NCI-H2029 (cell line): ENCODE measurements around the gene GPR17.

ENCODE experiments used
- DNase-seq: peaks from one replicate; lab custom pipeline; 2025; lab: John Stamatoyannopoulos, UW

Gene GPR17

DNA sequence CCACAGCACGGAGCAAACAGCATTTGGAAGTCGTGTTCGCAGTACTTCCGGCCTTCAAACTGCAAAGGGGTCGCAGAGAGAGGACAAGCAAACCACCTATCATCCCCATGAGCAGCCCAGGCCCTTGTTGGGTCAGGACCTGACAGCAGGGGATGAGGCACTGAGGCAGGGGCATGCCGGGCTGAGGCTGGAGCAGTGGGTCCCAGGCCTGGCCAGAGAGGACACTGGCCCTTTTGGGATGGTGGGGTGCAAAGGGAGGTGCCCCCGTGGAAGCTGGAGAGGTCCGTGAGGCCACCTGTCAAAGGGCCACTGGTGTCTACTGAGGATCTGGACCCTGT, 8.9 kb downstream of the GPR17 start:
- DNase-seq = no peak

DNA sequence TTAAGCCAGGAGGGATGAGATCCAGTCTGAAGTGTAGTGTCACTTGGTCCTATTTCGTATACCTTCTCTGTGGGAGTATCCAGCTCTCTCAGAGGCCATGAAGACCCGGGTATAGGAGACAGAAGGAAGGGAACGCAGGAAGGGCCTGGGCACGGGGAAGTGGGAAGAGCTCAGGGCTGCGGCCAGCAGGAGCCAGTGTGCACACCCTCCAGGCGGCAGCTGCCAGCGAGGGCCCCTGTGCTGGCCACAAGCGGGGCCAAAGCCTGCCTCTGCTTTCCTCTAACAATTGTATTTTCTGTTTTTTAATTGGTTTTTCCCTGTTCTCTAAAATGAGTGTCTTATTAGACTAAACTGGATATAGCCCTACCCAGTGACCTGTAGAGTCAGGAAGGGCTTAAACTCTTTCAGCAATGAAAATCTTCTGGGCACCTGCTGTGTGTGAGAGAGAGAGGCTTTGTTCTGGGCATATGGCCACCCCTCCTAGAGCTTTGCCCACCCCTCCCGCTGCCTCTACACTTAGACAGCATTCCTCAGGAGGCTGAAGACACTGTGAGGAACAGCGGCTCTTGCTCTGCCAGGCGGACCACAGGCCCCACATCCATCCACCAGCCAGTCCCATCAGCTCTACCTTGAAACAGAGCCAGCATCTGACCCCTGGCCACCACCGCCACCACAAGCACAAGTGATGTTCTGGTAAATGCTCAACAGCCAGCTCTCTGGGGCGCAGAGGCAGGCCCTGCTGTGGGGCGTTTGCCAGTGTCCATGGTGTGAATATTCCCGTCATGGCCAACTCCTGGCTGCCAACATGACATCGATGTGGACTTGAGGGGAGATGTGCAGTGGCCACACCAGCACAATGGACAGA, 9.5 kb downstream of the GPR17 start:
- no peak for DNase-seq

DNA sequence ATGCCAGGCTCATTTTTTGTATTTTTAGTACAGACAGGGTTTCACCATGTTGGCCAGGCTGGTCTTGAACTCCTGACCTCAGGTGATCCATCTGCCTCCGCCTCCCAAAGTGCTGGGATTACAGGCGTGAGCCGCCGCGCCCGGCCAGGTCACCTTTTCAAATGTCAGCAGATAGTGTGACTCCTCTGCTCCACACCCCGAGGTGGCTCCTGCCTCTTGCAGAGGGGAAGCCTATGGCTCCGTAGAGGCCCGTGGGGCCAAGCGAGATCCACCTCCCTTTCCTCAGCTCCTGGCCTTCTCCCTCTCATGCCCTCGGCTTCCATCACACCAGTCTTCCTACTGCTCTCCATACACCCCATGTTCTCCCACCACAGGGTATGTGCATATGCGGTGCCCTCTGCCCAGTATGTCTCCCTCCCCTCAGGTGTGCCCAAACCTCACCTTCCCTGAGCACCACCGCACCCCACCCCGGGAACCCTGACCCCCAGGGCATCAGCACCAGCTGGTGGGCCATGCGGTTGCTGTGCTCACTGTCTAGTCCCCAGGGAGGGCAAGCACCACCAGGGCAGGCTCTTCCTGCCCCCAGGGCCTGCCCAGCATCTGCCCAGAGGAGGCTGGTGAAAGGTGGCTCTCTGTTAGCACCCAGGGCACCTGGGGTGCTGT, 10.7 kb downstream of the GPR17 start:
- DNase-seq = no peak

DNA sequence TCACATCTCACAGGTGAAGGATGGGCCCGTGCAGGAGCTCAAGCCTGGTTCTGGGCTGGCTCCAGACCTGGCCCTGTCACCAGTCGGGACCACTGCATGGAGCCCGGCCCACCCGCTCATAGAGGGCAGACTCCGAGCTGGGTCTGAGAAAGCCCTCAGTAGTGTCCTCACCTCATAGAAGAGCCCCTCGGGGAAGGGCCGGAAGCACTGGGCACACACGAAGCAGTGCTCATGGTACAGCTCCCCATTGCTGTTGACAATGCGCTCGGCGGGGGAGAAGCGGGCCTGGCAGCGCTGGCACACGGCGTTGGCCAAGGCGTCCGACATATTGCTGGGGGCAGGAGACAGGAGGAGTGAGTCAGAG, 11.3 kb downstream of the GPR17 start:
- no peak for DNase-seq

DNA sequence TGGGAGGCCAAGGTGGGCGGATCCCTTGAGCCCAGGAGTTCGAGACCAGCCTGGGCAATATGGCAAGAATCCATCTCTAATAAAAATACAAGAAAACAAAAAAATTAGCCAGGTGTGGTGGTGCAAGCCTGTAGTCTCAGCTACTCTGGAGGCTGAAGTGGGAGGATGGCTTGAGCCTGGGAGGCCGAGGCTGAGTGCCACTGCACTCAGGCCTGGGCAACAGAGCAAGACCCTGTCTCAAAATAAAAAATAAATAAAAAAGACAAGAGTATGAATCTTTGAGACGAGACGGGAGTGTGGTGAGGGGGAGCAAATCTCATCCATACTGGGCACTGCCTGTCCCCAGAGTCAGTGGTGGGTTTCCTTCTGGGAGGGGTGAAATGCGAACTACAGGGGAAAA, 12.2 kb downstream of the GPR17 start:
- DNase-seq = no peak

DNA sequence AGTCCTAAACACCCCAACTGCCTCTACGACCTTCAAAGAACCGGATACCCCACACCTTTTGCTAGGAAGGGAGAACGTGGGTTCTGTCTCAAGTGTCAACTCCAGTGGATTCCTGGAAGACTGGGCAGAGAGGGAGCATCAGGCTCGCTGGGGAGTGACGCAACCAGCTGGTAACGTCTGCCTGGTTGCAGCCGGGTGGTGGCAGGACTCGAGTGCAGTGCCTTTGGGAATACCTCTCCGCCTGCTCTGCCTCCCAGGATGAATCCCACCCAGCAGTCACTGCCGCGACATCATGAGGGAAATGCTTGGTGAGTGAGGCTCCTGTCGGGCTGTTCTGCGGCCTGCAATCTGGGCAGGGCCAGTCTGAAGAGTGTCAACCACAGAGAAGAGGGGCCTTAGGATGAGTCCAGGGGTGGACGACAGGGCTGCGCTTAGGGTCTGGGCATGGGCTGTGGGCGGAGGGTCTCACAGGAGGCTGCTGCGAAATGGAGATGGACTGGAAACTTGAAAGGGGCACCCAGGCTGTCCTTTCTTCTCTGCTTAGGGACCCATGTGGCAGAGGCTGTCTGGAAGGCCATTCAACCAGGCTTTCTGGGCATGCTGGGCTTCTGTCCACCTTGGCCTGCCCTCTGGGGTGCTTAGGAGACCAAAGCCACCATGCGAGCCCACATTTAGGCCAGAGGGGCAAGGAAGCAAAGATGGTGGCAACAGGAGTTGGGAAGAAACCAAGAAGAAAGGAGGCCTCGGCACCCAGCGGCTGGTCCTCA, 12.9 kb downstream of the GPR17 start:
- no peak for DNase-seq

DNA sequence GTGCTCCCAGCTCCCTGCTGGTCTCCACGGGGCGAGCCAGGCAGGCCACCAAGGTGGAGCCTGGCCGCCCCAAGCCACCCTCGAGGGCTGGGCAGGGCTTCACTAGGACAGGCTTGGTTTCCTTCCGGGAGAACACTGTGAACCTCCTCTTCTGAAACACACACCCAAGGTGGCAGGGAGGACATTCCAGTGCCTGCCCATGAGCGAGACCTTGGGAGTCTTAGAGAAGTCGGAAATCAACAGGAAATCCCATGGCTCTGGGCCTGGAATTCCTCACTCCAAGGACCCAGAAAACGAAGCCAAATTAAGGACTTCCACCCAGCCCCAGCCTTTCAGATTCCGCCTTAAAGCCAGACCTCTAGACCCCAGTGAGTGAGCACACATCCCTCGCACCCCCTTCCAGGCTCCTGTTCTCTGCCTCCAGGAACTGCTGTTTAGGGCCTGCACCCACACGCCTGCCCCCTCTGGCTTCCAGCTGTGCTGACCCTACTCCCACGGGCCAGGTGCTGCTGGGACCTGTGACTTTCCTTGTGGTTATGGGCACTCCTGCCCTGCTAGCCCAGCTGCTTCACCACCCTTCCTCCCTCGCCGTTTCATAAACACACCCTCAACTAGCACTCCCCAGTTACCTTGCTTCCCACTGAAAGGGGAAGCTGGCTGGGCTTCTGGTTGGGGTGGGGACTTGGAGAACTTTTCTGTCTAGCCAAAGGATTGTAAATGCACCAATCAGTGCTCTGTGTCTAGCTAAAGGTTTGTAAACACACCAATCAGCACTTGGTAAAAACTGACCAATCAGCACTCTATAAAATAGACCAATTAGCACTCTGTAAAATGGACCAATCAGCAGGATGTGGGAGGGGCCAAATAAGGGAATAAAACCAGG, 13.7 kb downstream of the GPR17 start:
- no peak for DNase-seq

DNA sequence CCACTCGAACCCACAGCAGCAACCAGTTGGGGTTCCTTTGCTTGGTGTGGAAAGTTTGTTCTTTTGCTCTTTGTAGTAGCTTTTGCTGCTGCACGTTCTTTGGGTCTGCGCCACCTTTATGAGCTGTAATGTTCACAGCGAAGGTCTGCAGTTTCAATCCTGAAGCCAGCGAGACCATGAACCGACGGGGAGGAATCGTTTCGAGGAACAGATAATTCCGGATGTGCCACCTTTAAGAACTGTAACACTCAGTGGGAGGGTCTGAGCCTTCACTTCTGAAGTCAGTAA, 14.3 kb downstream of the GPR17 start:
- no peak for DNase-seq

DNA sequence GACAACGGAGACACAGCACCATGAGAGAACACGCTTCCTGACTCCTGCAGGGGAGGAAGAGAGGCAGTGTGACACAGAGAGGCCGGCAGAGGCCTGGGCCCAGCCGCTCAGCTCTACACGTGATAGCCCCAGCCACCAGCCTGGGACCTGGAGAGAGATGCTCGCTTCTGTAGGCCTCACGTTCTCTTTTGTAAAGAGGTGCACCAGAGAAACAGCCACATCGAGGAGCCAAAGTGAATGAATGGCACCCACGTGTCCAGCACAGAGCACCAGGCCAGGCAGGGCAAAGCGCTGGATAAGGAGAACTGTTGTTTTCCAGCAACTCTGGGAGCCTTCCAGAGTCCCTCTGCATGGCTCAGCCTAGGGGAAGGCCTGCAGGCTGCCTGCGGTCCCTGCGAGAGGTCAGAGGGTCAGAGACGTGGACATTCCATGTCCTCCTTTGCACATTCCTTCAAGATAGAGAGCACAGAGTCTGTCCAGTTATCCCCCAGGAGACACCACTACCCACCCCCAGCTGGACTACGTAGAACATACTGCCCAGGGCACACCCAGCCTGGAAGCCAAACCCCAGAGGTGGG, 15.2 kb downstream of the GPR17 start:
- DNase-seq = no peak

DNA sequence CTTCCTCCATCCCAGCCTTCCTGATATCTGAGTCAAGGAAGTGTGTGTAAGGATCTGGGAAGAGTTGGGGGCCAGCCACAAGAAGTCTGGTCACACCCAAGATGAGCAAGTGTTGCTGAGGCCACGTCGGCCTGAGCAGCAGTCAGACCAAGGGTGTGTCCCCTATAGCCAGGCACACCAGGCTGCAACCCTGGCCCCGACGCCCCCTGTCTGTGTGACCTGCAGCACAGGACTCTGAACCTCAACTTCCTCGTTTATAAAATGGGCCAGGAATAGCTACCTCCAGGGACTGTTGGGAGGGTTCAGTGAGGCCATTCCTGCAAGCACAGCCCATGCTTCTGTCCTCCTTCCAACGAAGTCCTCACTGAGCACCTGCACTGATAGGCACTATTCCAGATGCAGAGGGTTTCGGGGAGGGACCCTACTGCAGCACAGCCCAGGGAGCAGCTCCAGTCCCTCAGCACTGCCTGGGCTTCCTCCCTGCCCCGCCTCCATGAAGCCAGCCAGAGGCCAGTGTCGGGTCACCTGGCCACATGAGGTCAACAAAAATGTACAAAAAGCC, 16.1 kb downstream of the GPR17 start:
- DNase-seq = no peak

DNA sequence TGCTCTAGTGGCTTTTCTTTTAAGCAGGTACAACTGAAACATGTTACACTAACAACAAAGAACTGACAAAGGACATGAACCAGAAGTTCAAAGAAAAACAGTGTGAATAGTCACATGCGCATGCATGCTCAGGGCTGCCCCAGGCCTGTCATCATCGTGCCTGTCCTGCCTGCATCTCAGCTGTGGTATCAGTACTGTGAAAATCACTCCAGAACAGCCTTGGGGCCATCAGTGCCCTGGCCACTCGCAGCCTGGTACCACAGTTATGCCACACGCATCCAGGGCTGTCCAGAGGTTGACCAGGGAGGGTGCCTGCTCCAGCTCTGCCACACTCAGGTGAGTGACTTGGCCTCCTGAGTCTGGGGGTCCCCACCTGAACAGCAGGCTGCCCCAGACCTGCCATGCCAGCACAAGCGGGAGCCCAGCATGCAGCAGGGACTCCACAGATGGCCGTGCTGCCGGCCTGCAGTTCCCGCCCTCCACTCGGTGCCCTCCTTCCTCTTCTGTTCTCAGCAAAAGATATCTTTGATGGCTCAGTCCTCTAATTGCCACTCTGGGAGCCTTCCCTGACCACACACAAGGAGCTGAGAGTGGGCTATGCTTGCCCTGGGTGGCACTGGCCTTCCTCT, 17.1 kb downstream of the GPR17 start:
- no peak for DNase-seq

DNA sequence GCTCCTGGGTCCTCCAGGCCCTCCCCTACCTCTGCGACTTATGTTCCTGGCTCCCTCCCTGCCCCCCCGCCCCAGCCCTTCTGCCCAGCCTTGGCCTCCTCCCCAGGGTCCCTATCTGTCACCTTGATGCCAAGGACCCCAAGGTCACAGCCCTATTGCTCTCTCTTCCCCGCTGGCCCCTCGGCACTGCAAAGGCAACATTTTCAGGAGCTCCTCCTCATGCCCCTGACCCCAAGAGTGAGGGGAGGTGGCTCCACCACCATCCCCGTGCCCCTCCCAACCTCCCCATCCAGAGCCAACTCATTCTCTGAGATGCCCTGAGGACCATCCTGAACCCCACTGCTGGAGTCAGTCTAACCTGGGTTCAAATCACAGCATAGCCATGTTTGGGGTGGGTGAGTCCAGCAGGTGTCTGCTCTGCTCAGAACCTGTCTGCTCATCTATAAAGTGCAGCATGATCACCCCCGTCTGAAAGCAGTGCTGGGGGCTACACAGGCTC, 17.7 kb downstream of the GPR17 start:
- DNase-seq = no peak

DNA sequence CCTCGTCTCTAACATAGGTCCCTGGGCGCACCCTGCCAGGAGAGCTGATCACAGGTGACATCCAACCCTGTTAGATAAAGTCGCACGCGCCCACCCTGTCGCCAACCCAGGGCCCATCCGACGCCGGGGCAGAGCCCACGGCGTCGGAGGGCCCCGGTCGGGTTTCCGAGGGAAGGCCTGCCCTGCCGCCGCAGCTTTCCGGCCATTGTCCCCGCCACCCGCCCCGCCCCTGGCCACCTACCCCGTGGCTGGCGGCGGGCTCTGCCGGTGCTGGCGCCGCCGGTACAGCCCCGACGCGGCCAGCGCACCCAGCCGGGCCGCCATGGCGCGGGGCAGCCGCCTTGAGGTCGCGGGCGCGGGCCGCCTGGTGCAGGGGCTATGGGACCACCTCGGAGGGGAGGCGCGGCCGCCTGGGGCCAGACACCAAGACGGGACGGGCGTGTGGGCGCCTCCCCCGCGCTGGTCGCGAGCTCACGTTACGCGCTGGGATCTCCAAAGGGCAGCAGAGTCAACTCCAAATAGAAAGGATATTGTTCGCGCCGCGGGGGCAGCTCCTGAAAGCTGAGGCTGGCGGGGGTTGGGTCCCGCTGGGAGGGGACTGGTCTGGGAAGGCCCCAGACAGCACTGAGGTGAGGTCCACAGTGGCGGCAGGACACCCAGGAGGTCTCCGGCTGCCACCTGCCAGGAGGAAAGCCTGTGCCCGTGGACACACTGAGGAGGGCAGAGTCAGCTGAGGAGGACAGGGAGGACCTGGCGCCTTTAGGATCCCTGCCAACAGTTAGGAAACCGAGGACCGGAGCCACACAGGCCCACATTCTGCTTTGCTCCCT, 18.3 kb downstream of the GPR17 start:
- no peak for DNase-seq

DNA sequence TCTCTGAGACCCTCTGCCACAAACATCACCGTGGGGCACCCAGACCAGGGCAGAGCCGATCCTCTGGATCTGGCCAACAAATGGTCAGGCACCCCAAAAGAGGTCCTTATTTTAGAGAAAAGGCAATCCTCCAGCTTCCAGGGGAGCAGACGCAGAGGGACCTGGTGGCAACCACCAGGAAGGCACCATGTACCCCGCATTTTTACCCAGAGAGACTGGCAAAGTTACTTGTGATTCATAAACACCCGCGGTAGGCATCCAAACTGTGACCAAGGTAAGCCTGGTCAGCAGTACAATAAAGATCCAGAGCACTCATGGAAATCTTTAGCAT, 18.9 kb downstream of the GPR17 start:
- no peak for DNase-seq

DNA sequence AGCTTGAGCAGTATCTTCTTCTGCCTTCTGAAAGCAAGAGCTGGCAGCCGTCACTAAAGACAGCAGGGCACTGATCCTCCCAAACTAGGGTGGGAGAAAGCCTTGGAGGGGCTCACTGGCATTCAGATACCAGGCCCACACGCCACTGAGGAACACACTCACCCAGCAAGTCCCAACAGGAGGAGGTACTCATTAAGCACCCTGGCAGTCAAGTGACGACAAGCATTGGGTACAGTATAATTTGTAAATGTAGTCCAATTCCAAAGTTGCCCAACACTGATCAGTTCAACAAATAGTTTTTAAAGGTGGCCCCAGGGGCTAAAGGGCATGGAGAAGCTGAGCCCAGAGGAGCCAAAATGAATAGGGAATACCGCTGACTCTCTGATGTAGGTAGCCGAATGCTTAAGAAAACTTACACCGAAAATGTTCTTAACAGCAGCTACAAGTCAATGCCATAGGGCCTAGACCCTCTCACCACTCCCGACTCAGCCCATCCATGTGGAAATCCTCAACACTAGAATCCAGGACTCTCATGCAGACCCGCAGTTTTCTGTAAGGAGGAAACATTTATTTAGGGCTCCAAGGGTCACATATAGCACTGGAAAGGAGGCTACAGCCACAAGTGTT, 19.4 kb downstream of the GPR17 start:
- no peak for DNase-seq

DNA sequence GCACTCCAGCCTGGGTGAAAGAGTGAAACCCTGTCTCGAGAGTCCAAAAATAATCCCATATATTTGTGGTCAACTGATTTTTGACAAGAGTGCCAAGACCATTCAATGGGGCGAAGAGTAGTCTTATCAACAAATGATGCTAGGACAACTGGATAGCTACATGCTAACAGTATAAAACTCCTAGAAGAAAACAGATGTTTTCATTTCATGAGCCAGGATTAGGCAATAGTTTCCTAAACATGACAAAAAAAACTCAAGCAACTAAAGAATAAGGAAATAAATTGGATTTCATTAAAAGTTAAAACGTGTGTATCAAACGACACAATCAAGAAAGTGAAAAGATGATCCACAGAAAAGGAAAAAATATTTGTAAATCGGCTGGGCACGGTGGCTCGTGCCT, 23.1 kb downstream of the GPR17 start:
- DNase-seq = no peak

DNA sequence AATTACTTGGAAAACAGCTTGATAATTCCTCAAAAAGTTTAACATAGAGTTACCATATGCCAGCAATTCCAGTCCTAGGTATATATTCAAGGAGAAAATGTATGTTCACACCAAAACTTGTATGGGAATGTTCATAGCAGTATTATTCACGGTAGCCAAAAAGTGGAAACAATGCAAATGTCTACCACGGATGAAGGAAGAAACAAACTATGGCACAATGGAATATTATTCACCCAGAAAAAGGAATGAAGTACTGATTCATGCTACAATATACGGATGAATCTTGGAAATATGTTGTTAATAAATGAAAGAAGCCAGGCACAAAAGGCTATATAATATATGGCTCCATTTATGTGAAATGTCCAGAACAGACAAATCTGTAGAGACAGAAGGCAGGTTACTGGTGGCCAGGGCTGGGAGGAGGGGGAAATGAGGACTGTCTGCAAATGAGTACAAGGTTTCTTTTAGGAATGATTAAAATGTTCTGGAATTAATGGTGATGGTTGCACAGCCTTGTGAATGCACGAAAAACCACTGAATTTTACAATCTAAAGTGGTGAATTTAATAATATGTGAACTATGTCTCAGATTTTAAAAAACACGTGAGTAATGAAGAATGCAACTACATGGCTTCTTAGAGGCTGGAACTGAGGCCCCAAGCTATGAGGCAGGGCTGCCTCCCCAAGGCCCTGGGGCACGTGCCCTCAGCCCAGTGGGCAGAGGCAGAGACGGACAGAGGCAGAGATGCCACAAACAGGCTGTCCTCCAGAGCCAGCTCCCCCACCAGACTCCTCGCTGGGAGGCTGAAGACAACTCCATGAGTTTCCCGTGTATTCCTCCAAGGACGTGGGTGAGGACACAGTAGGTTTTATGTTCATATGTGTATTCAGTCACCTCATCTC, 24.4 kb downstream of the GPR17 start:
- no peak for DNase-seq

DNA sequence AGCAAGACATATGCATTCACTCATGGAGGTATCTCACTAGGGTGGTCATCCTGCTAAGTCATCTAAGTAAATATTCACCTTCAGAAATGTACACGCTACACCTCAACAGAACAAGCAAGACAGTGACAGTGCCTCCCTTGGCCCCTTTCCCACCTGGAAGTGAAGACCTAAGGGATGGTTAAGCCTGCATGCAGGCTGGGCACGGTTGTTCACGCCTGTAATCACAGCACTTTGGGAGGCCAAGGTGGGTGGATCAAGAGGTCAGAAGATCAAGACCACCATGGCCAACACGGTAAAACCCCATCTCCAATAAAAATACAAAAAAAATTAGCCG, 25.0 kb downstream of the GPR17 start:
- no peak for DNase-seq
